Stimulated activated CD8-positive, alpha-beta memory T cell treated with anti-CD3 and anti-CD28 coated beads, Interleukin-4, amount 100 ng/mL, for 1 hour (primary cell): ENCODE results near the gene DELE1.

Source experiments
- DNase-seq, 2 donors: peaks; one replicate each; pipeline ENCODE4 v3.0.0-alpha.2; 2020; ENCODE audit warnings: low read depth in 2 of 2, low spot score in 1 of 2

DELE1 gene

GRCh38 chr5:141923448-141924313 lies at the start of gene DELE1:
TSS of gene DELE1 (plus strand) at chr5:141923871. CDS start at chr5:141923942, 71 bp downstream.
- peak; percentile 77 to 89 for DNase-seq

GRCh38 chr5:141873933-141874261 lies 49.8 kb upstream of the DELE1 start:
- no peak for DNase-seq

GRCh38 chr5:141874262-141874964 lies 49.3 kb upstream of the DELE1 start:
- DNase-seq = no peak

- DNase-seq = no peak
Measured at GRCh38 chr5:141875022-141875740, 48.5 kb upstream of the DELE1 start.

- no peak for DNase-seq
Measured at GRCh38 chr5:141875795-141876627, 47.7 kb upstream of the DELE1 start.

- DNase-seq = no peak
Measured at GRCh38 chr5:141876628-141877355, 46.9 kb upstream of the DELE1 start.

GRCh38 chr5:141877356-141878185 lies 46.1 kb upstream of the DELE1 start:
- DNase-seq = no peak

- no peak for DNase-seq
Measured at GRCh38 chr5:141878186-141878710, 45.4 kb upstream of the DELE1 start, which contains the start of gene PCDH1. TSS of gene PCDH1 (minus strand) at chr5:141878410. CDS start at chr5:141878262, 148 bp downstream.

- peak; percentile 83 to 86 for DNase-seq
Measured at GRCh38 chr5:141878711-141879425, 44.8 kb upstream of the DELE1 start.

- DNase-seq = no peak
Measured at GRCh38 chr5:141879426-141879759, 44.3 kb upstream of the DELE1 start.

- no peak for DNase-seq
Measured at GRCh38 chr5:141879941-141880738, 43.5 kb upstream of the DELE1 start.

- no peak for DNase-seq
Measured at GRCh38 chr5:141880961-141881801, 42.5 kb upstream of the DELE1 start.

- no peak for DNase-seq
Measured at GRCh38 chr5:141881886-141882285, 41.8 kb upstream of the DELE1 start.

GRCh38 chr5:141882594-141883183 lies 41.0 kb upstream of the DELE1 start:
- no peak for DNase-seq

GRCh38 chr5:141883184-141883891 lies 40.3 kb upstream of the DELE1 start:
- DNase-seq = no peak

- no peak for DNase-seq
Measured at GRCh38 chr5:141883892-141884318, 39.8 kb upstream of the DELE1 start.
